Astrocyte (in vitro differentiated cells and primary cell): ENCODE data around the gene OTOG. TPM values are rescaled to one million over a fixed set of nuclear protein-coding genes. Genes with fewer than 3 reads are reported as not detected.

Experiments used
- DNase-seq: peaks from one replicate; pipeline ENCODE4 v3.0.0-alpha.2; 2010; ENCODE audit warnings: low read depth
- FAIRE-seq: peaks from 2 replicates; lab custom pipeline; 2011; peaks lifted over from hg19 to GRCh38; lab: Jason Lieb, UNC
- H2AFZ ChIP-seq: 2 replicates; pipeline ENCODE4 v1.6.0; 2012; ENCODE audit warnings: low read depth, low read length, inconsistent platforms
- H3K27ac ChIP-seq: 2 replicates; pipeline ENCODE4 v1.5.1; 2011; ENCODE audit warnings: low read depth, low read length, inconsistent platforms
- H3K27me3 ChIP-seq: 2 replicates; pipeline ENCODE4 v1.6.0; 2011; ENCODE audit warnings: low read length, inconsistent platforms; ENCODE audit not compliant: insufficient read depth
- H3K36me3 ChIP-seq: 2 replicates; pipeline ENCODE4 v1.5.1; 2011; ENCODE audit warnings: low read length, inconsistent platforms; ENCODE audit not compliant: insufficient read depth
- H3K4me1 ChIP-seq: 2 replicates; pipeline ENCODE4 v1.5.1; 2011; ENCODE audit warnings: low read length, inconsistent platforms; ENCODE audit not compliant: insufficient read depth
- H3K4me2 ChIP-seq: 2 replicates; pipeline ENCODE4 v1.6.0; 2012; ENCODE audit warnings: low read length, inconsistent platforms
- H3K4me3 ChIP-seq: 2 replicates; pipeline ENCODE4 v1.5.1; 2011; ENCODE audit warnings: low read depth, mild to moderate bottlenecking, low read length, inconsistent platforms; ENCODE audit not compliant: insufficient read depth
- H3K79me2 ChIP-seq: 2 replicates; pipeline ENCODE4 v1.6.0; 2012; ENCODE audit warnings: mild to moderate bottlenecking, low read length, inconsistent platforms; ENCODE audit not compliant: insufficient read depth
- H3K9ac ChIP-seq: 2 replicates; pipeline ENCODE4 v1.6.0; 2012; ENCODE audit warnings: mild to moderate bottlenecking, low read length, inconsistent platforms
- H3K9me3 ChIP-seq: 2 replicates; pipeline ENCODE4 v1.5.1; 2012; ENCODE audit warnings: low read depth, mild to moderate bottlenecking, low read length, inconsistent platforms; ENCODE audit not compliant: insufficient read depth
- H4K20me1 ChIP-seq: 2 replicates; pipeline ENCODE4 v1.6.0; 2012; ENCODE audit warnings: low read length, inconsistent platforms; ENCODE audit not compliant: insufficient read depth
- H3K27ac Mint-ChIP-seq: one replicate; pipeline ENCODE4 v1.8.0; 2021; ENCODE audit warnings: mild to moderate bottlenecking, mixed read lengths; ENCODE audit not compliant: unreplicated experiment
- H3K27me3 Mint-ChIP-seq: one replicate; pipeline ENCODE4 v1.8.0; 2021; ENCODE audit warnings: low read depth, mixed read lengths; ENCODE audit not compliant: unreplicated experiment
- H3K36me3 Mint-ChIP-seq: one replicate; pipeline ENCODE4 v1.8.0; 2021; ENCODE audit warnings: low read depth, mixed read lengths; ENCODE audit not compliant: unreplicated experiment
- H3K4me1 Mint-ChIP-seq: one replicate; pipeline ENCODE4 v1.8.0; 2021; ENCODE audit warnings: low read depth, mixed read lengths; ENCODE audit not compliant: unreplicated experiment
- H3K4me3 Mint-ChIP-seq: one replicate; pipeline ENCODE4 v1.8.0; 2021; ENCODE audit warnings: mild to moderate bottlenecking, moderate library complexity, mixed read lengths; ENCODE audit not compliant: unreplicated experiment
- H3K9me3 Mint-ChIP-seq: one replicate; pipeline ENCODE4 v1.8.0; 2021; ENCODE audit warnings: mild to moderate bottlenecking, mixed read lengths; ENCODE audit not compliant: unreplicated experiment
- CTCF ChIP-seq: IDR thresholded peaks from 2 replicates; pipeline ENCODE4 v1.5.1; 2011; ENCODE audit warnings: low read depth, mild to moderate bottlenecking, inconsistent platforms, low read length, moderate library complexity; ENCODE audit not compliant: insufficient read depth
- EZH2 ChIP-seq: IDR thresholded peaks from 2 replicates; pipeline ENCODE4 v1.6.1; 2012; ENCODE audit warnings: mild to moderate bottlenecking, low read length, inconsistent platforms; ENCODE audit not compliant: insufficient read depth
- total RNA-seq: library from RNA; stranded (reverse); gene quantifications from 2 replicates; pipeline ENCODE4 v1.2.1, GENCODE V29; 2021

OTOG gene
- total RNA-seq, 1 donor from 2014 or later: not detected

DNA sequence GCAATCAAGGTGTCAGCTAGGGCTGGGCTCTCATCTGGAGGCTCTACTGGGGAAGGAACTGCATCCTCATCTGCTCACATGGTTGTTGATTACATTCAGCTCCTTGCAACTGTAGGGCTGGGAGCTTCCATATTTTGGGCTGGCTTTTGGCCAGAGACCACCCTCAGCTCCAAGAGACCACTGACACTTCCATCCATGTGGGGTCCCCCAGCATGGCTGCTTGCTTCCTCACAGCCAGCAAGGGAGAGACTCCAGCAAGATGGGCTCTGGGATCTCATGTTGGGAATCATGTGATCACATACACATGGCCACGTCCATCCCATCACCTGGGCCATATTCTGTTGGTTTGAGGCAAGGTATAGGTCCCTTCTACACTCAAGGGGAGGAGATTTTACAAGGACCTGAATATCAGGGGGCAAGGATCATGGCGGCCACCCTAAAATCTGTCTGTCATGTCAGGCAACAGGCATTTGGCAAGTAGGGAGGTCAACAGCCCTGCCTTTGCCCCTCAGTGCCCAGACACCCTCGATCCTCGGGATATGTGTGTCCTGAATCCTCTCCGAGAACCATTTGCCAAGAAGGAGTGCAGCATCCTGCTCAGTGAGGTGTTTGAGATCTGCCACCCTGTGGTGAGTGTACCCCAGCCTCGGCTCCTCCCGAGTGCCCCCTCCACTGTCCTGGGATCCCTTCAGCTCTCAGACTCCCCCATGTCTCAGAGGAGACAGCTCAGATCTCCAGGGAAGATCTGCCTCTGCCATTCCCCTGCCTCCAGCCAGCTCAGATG lies 48.7 kb downstream of the OTOG start:
- H3K9ac ChIP-seq: no peak overlapping the region
- H3K4me1 ChIP-seq: no peaks in the 10 kb centered on the region
- Mint-ChIP-seq H3K9me3 (peaks cover 12% of the 10 kb centered on the region), H3K27me3 (peaks cover 58% of the 10 kb centered on the region), H3K4me1 (no peaks in the 10 kb centered on the region), H3K27ac (no peak overlapping the region), H3K36me3 (peaks cover 4% of the 10 kb centered on the region), H3K4me3 (no peak overlapping the region)
- H3K9me3 ChIP-seq: no peaks in the 10 kb centered on the region
- no peak for DNase-seq
- H2AFZ ChIP-seq: no peak overlapping the region
- FAIRE-seq: no peak
- H3K79me2 ChIP-seq: no peaks in the 10 kb centered on the region
- H3K4me3 ChIP-seq: no peak overlapping the region
- H3K4me2 ChIP-seq: no peak overlapping the region
- H4K20me1 ChIP-seq: no peaks in the 10 kb centered on the region
- no peaks in the 10 kb centered on the region for H3K27me3 ChIP-seq
- TF ChIP-seq CTCF (no peak), EZH2 (no peak)
- H3K36me3 ChIP-seq: no peaks in the 10 kb centered on the region
- H3K27ac ChIP-seq: no peak overlapping the region

GRCh38 chr11:17596310-17596669 lies 49.2 kb downstream of the OTOG start:
- H3K27ac Mint-ChIP-seq: no peak overlapping the region
- H4K20me1 ChIP-seq: no peaks in the 10 kb centered on the region
- no peaks in the 10 kb centered on the region for H3K36me3 ChIP-seq
- no peak overlapping the region for H3K27ac ChIP-seq
- peaks cover 61% of the 10 kb centered on the region for H3K27me3 Mint-ChIP-seq
- no peaks in the 10 kb centered on the region for H3K4me1 Mint-ChIP-seq
- peaks cover 4% of the 10 kb centered on the region for H3K36me3 Mint-ChIP-seq
- no peak overlapping the region for H3K4me2 ChIP-seq
- DNase-seq: no peak
- peaks cover 12% of the 10 kb centered on the region for H3K9me3 Mint-ChIP-seq
- TF ChIP-seq CTCF (no peak), EZH2 (no peak)
- no peak overlapping the region for H2AFZ ChIP-seq
- H3K9me3 ChIP-seq: no peaks in the 10 kb centered on the region
- no peaks in the 10 kb centered on the region for H3K79me2 ChIP-seq
- H3K27me3 ChIP-seq: no peaks in the 10 kb centered on the region
- H3K9ac ChIP-seq: no peak overlapping the region
- H3K4me1 ChIP-seq: no peaks in the 10 kb centered on the region
- no peak for FAIRE-seq
- H3K4me3 ChIP-seq: no peak overlapping the region
- H3K4me3 Mint-ChIP-seq: no peak overlapping the region

- Histone ChIP-seq H2AFZ (no peak overlapping the region), H3K4me1 (no peaks in the 10 kb centered on the region), H3K79me2 (no peaks in the 10 kb centered on the region), H3K4me2 (no peak overlapping the region), H4K20me1 (no peaks in the 10 kb centered on the region), H3K9ac (no peak overlapping the region), H3K9me3 (no peaks in the 10 kb centered on the region), H3K27me3 (no peaks in the 10 kb centered on the region), H3K4me3 (no peak overlapping the region), H3K36me3 (no peaks in the 10 kb centered on the region), H3K27ac (no peak overlapping the region)
- FAIRE-seq (no peak), DNase-seq (no peak)
- Mint-ChIP-seq H3K27me3 (peaks cover 57% of the 10 kb centered on the region), H3K9me3 (peaks cover 12% of the 10 kb centered on the region), H3K36me3 (peaks cover 4% of the 10 kb centered on the region), H3K4me3 (no peak overlapping the region), H3K27ac (no peak overlapping the region), H3K4me1 (no peaks in the 10 kb centered on the region)
- TF ChIP-seq CTCF: no peak
- no peak for TF ChIP-seq EZH2
These were observed 49.7 kb downstream of the OTOG start for GRCh38 chr11:17596711-17597110.
